Activated CD4-positive, CD25-positive, alpha-beta regulatory T cell treated with anti-CD3 and anti-CD28 coated beads, Interleukin-2, amount 50 U/mL, for 72 hours (primary cell): ENCODE measurements around the gene ZMIZ1.
A peak's percentile ranks its signal among the peaks of the same experiment; 100 is the strongest.

ENCODE experiments used
- DNase-seq: peaks from one replicate; pipeline ENCODE4 v3.0.0; 2021

ZMIZ1 gene

GRCh38 chr10:79030705-79031104, 38.1 kb upstream of the ZMIZ1 start:
- DNase-seq: no peak

GRCh38 chr10:79031723-79032122, 37.0 kb upstream of the ZMIZ1 start:
- DNase-seq: no peak

GRCh38 chr10:79034271-79034876, 34.4 kb upstream of the ZMIZ1 start:
- peak; percentile 20 for DNase-seq

- DNase-seq: peak; percentile 6
These were observed 32.4 kb upstream of the ZMIZ1 start for GRCh38 chr10:79036416-79036815.

GRCh38 chr10:79038104-79038840, 30.5 kb upstream of the ZMIZ1 start:
- DNase-seq: no peak

GRCh38 chr10:79038841-79039201, 29.9 kb upstream of the ZMIZ1 start:
- DNase-seq: peak; percentile 14

- DNase-seq: no peak
These were observed 25.9 kb upstream of the ZMIZ1 start for GRCh38 chr10:79042639-79043411.

GRCh38 chr10:79044036-79044632, 24.6 kb upstream of the ZMIZ1 start:
- DNase-seq: peak; percentile 22

GRCh38 chr10:79044846-79045245, 23.9 kb upstream of the ZMIZ1 start:
- peak; percentile 24 for DNase-seq

GRCh38 chr10:79045566-79046175, 23.1 kb upstream of the ZMIZ1 start:
- DNase-seq: peak; percentile 21

- no peak for DNase-seq
These were observed 22.4 kb upstream of the ZMIZ1 start for GRCh38 chr10:79046326-79046725.

GRCh38 chr10:79046741-79047583, 21.8 kb upstream of the ZMIZ1 start:
- DNase-seq: peak; percentile 27

- DNase-seq: peak; percentile 30
These were observed 21.2 kb upstream of the ZMIZ1 start for GRCh38 chr10:79047584-79047874.

- DNase-seq: peak; percentile 40
These were observed 20.7 kb upstream of the ZMIZ1 start for GRCh38 chr10:79047875-79048638.

- DNase-seq: no peak
These were observed 19.9 kb upstream of the ZMIZ1 start for GRCh38 chr10:79048639-79049550.

GRCh38 chr10:79049931-79050895, 18.6 kb upstream of the ZMIZ1 start:
- no peak for DNase-seq

GRCh38 chr10:79050896-79051555, 17.7 kb upstream of the ZMIZ1 start:
- DNase-seq: no peak

- no peak for DNase-seq
These were observed 17.0 kb upstream of the ZMIZ1 start for GRCh38 chr10:79051766-79052165.
